HG03575 (cell line): ENCODE measurements around the gene TNPO1.

Experiments
- ATAC-seq: cut with Tn5 transposase; IDR thresholded peaks from one replicate; pipeline ENCODE4 v1.9.1; 2021; ENCODE audit not compliant: unreplicated experiment, insufficient number of reproducible peaks, low FRiP score; ENCODE audit errors: extremely low read depth

Gene TNPO1

GRCh38 chr5:72955143-72955767 lies 138.8 kb downstream of the TNPO1 start:
- ATAC-seq, result no peak

- peak; percentile 49 for ATAC-seq
Observed at GRCh38 chr5:72955768-72956323, 139.4 kb downstream of the TNPO1 start, which contains the start of gene FCHO2. FCHO2 (plus strand) TSS chr5:72956041; CDS start chr5:72956097, 56 bp downstream.

- no peak for ATAC-seq
Observed at GRCh38 chr5:72956324-72957140, 140.1 kb downstream of the TNPO1 start.

GRCh38 chr5:72957337-72957736 lies 140.9 kb downstream of the TNPO1 start:
- ATAC-seq, result no peak

GRCh38 chr5:72959257-72959656 lies 142.8 kb downstream of the TNPO1 start:
- ATAC-seq, result no peak
